ENCODE results near the gene IFI27. TPM values are rescaled to one million over a fixed set of nuclear protein-coding genes. Genes with fewer than 3 reads are reported as not detected.

The IFI27 gene
- total RNA-seq, 4 donors from 2014 or later, result 118 to 502 (median 368) TPM

- 90 to 93% methylated on average over 4 of the region's 4 CpGs for WGBS, 2 donors
- H3K4me1 ChIP-seq, result no peaks in the 10 kb centered on the region
- TF ChIP-seq POLR2A (IDR thresholded peaks at IDR 0.05) (no peak), CTCF (IDR thresholded peaks at IDR 0.05) (no peak), EP300 (IDR thresholded peaks at IDR 0.05) (no peak)
- no peak for DNase-seq (ENCODE audit: low spot score in 2 of 2)
- no peak overlapping the region for H3K4me3 ChIP-seq
- H3K27ac ChIP-seq, result no peak overlapping the region
- H3K27me3 ChIP-seq, result no peaks in the 10 kb centered on the region
- peaks cover 0 to 26% (median 0%) of the 10 kb centered on the region in 3 donors for H3K36me3 ChIP-seq
- no peaks in the 10 kb centered on the region for H3K9me3 ChIP-seq
These were observed 13.4 kb upstream of the IFI27 start for GRCh38 chr14:94097091-94097490.

- no peak overlapping the region for H3K4me3 ChIP-seq
- 64 to 69% methylated on average over 10 of the region's 10 CpGs for WGBS, 2 donors
- H3K36me3 ChIP-seq, result peaks cover 0 to 26% (median 0%) of the 10 kb centered on the region in 3 donors
- H3K27me3 ChIP-seq, result no peaks in the 10 kb centered on the region
- no peak for TF ChIP-seq EP300 (IDR thresholded peaks at IDR 0.05)
- TF ChIP-seq CTCF (IDR thresholded peaks at IDR 0.05), result no peak
- no peak for TF ChIP-seq POLR2A (IDR thresholded peaks at IDR 0.05)
- DNase-seq (ENCODE audit: low spot score in 2 of 2), result no peak
- H3K9me3 ChIP-seq, result no peaks in the 10 kb centered on the region
- H3K27ac ChIP-seq, result no peak overlapping the region
- no peaks in the 10 kb centered on the region for H3K4me1 ChIP-seq
These were observed 12.1 kb upstream of the IFI27 start for GRCh38 chr14:94098326-94098992.

GRCh38 chr14:94099006-94099405, 11.5 kb upstream of the IFI27 start:
- no peak for TF ChIP-seq POLR2A (IDR thresholded peaks at IDR 0.05)
- no peak for TF ChIP-seq CTCF (IDR thresholded peaks at IDR 0.05)
- TF ChIP-seq EP300 (IDR thresholded peaks at IDR 0.05), result no peak
- WGBS, 2 donors, result 79 to 95% methylated on average over 6 of the region's 6 CpGs
- Histone ChIP-seq H3K4me1 (no peaks in the 10 kb centered on the region), H3K27ac (no peak overlapping the region), H3K4me3 (no peak overlapping the region), H3K9me3 (no peaks in the 10 kb centered on the region), H3K27me3 (no peaks in the 10 kb centered on the region), H3K36me3 (peaks cover 0 to 26% (median 0%) of the 10 kb centered on the region in 3 donors)
- DNase-seq (ENCODE audit: low spot score in 2 of 2), result no peak

- no peak overlapping the region for H3K4me3 ChIP-seq
- no peak for DNase-seq (ENCODE audit: low spot score in 2 of 2)
- TF ChIP-seq EP300 (IDR thresholded peaks at IDR 0.05) (no peak), CTCF (IDR thresholded peaks at IDR 0.05) (no peak), POLR2A (IDR thresholded peaks at IDR 0.05) (no peak)
- peaks cover 0 to 26% (median 0%) of the 10 kb centered on the region in 3 donors for H3K36me3 ChIP-seq
- H3K4me1 ChIP-seq, result no peaks in the 10 kb centered on the region
- H3K27ac ChIP-seq, result no peak overlapping the region
- WGBS, 2 donors, result 56 to 75% methylated on average over 4 of the region's 4 CpGs
- no peaks in the 10 kb centered on the region for H3K27me3 ChIP-seq
- H3K9me3 ChIP-seq, result no peaks in the 10 kb centered on the region
These were observed 9.7 kb upstream of the IFI27 start for GRCh38 chr14:94100847-94101246.

GRCh38 chr14:94101748-94102147, 8.8 kb upstream of the IFI27 start:
- Histone ChIP-seq H3K27ac (no peak overlapping the region), H3K36me3 (peaks cover 0 to 25% (median 0%) of the 10 kb centered on the region in 3 donors), H3K9me3 (no peaks in the 10 kb centered on the region), H3K4me3 (no peak overlapping the region), H3K4me1 (no peaks in the 10 kb centered on the region), H3K27me3 (no peaks in the 10 kb centered on the region)
- 91 to 97% methylated on average over 8 to 9 of the region's 10 CpGs for WGBS, 2 donors
- TF ChIP-seq EP300 (IDR thresholded peaks at IDR 0.05) (no peak), CTCF (IDR thresholded peaks at IDR 0.05) (no peak), POLR2A (IDR thresholded peaks at IDR 0.05) (no peak)
- DNase-seq (ENCODE audit: low spot score in 2 of 2), result no peak
